ENCODE data around the gene SIK1. TPM values are rescaled to one million over a fixed set of nuclear protein-coding genes. Genes with fewer than 3 reads are reported as not detected.

Gene SIK1
- total RNA-seq, 1 donor from 2014 or later = 1.7 TPM

GRCh38 chr21:43375837-43376477 is 51.0 kb downstream of the SIK1 start:
- H3K4me3 Mint-ChIP-seq = no peak overlapping the region
- peaks cover 5% of the 10 kb centered on the region for H3K4me1 Mint-ChIP-seq
- H3K27me3 Mint-ChIP-seq (ENCODE audit: low read depth) = no peaks in the 10 kb centered on the region
- no peak for TF ChIP-seq CTCF (conservative IDR thresholded peaks at IDR 0.05)
- DNase-seq (ENCODE audit: low read depth, low spot score) = no peak
- no peak overlapping the region for H3K27ac Mint-ChIP-seq (ENCODE audit: unreplicated experiment)
- H3K36me3 Mint-ChIP-seq (ENCODE audit: low read depth) = no peaks in the 10 kb centered on the region
- H3K9me3 Mint-ChIP-seq = no peaks in the 10 kb centered on the region

GRCh38 chr21:43375006-43375836 is 51.7 kb downstream of the SIK1 start:
- DNase-seq (ENCODE audit: low read depth, low spot score) = no peak
- Mint-ChIP-seq H3K4me1 (peaks cover 8% of the 10 kb centered on the region), H3K36me3 (ENCODE audit: low read depth) (no peaks in the 10 kb centered on the region), H3K4me3 (no peak overlapping the region), H3K27ac (ENCODE audit: unreplicated experiment) (peak overlapping the region; percentile 73), H3K9me3 (no peaks in the 10 kb centered on the region), H3K27me3 (ENCODE audit: low read depth) (no peaks in the 10 kb centered on the region)
- no peak for TF ChIP-seq CTCF (conservative IDR thresholded peaks at IDR 0.05)

- TF ChIP-seq CTCF (conservative IDR thresholded peaks at IDR 0.05) = no peak
Observed at GRCh38 chr21:43374228-43374885, 52.6 kb downstream of the SIK1 start.

GRCh38 chr21:43373362-43374227 is 53.3 kb downstream of the SIK1 start:
- Mint-ChIP-seq H3K36me3 (ENCODE audit: low read depth) (no peaks in the 10 kb centered on the region), H3K27me3 (ENCODE audit: low read depth) (no peaks in the 10 kb centered on the region), H3K4me1 (peaks cover 19% of the 10 kb centered on the region), H3K27ac (ENCODE audit: unreplicated experiment) (no peak overlapping the region), H3K9me3 (no peaks in the 10 kb centered on the region), H3K4me3 (no peak overlapping the region)
- DNase-seq (ENCODE audit: low read depth, low spot score) = no peak
- no peak for TF ChIP-seq CTCF (conservative IDR thresholded peaks at IDR 0.05)

More at GRCh38 chr21:43374228-43374885, 52.6 kb downstream of the SIK1 start:
- Mint-ChIP-seq H3K4me3 (no peak overlapping the region), H3K27me3 (ENCODE audit: low read depth) (no peaks in the 10 kb centered on the region), H3K27ac (ENCODE audit: unreplicated experiment) (peak overlapping the region; percentile 73), H3K36me3 (ENCODE audit: low read depth) (no peaks in the 10 kb centered on the region), H3K9me3 (no peaks in the 10 kb centered on the region), H3K4me1 (peaks cover 11% of the 10 kb centered on the region)
- no peak for DNase-seq (ENCODE audit: low read depth, low spot score)

Measured in neural crest cell (in vitro differentiated cells).